GM12864 (cell line): ENCODE data around the gene SCYGR8.
"Not testable (repeated sequence)": the region's sequence is repeated elsewhere in the genome, so short reads cannot be mapped to it uniquely, and the experiment has no call there.

Experiments used
- DNase-seq: peaks from one replicate; pipeline ENCODE4 v3.0.0-alpha.2; 2011; ENCODE audit warnings: low read depth
- H3K4me3 ChIP-seq: 2 replicates; pipeline ENCODE4 v1.5.1; 2011; ENCODE audit warnings: mild to moderate bottlenecking, low read depth, low read length, control low read depth
- CTCF ChIP-seq: IDR thresholded peaks from 2 replicates; pipeline ENCODE4 v1.5.1; 2011; ENCODE audit warnings: low read depth, mild to moderate bottlenecking, moderate library complexity, low read length, control low read depth, inconsistent platforms; ENCODE audit errors: missing control alignments

SCYGR8 gene

GRCh38 chr2:227710986-227711385, 34.7 kb upstream of the SCYGR8 start:
- no peak for DNase-seq
- H3K4me3 ChIP-seq: no peak overlapping the region
- no peak for TF ChIP-seq CTCF

DNA sequence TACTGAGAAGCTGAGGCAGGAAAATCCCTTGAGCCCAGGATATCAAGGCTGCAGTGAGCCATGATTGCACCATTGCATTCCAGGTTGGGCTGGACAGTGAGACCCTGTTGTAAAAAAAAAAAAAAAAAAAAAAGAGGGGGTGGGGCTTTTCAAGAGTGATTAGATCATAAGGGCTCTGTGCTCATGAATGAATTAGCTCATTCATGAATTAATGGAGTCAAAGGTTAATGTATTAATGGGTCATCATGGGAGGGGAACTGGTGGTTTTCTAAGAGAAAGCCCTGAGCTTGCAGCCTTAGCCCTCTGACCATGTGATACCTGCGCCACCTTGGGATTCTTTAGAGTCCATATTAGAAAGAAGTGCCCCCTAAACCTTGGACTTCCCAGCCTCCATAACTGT, 32.4 kb upstream of the SCYGR8 start:
- no peak overlapping the region for H3K4me3 ChIP-seq
- no peak for DNase-seq
- no peak for TF ChIP-seq CTCF

DNA sequence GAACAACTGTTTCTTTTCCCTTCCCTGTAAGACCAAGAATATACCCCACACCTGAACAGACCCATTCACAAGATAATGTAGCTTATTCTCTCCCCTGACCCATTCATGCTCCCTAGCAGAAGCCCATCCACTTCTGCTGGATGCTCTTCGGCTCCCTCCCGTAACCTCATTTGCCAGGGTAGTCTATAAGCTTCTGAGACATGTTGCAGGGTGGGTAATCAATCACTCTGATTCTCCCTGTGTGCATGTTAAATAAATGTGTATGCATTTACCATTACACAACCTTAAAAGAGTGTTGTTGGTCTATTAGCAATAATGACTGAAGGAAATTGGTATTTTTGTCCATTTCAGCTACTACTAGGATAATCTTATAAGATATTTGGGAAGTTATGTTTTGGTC, 29.2 kb upstream of the SCYGR8 start:
- no peak overlapping the region for H3K4me3 ChIP-seq
- no peak for DNase-seq
- TF ChIP-seq CTCF: no peak

- TF ChIP-seq CTCF: no peak
- no peak for DNase-seq
- H3K4me3 ChIP-seq: no peak within 1 kb of the TSS
These were observed 27.8 kb upstream of the SCYGR8 start, which contains the start of gene SLC19A3 for GRCh38 chr2:227717687-227718567. Gene SLC19A3 (minus strand): TSS chr2:227718028. CDS start chr2:227702318, 15,710 bp downstream.

- TF ChIP-seq CTCF: no peak
- DNase-seq: no peak
- no peak overlapping the region for H3K4me3 ChIP-seq
These were observed 26.1 kb upstream of the SCYGR8 start for GRCh38 chr2:227719641-227720040.

DNA sequence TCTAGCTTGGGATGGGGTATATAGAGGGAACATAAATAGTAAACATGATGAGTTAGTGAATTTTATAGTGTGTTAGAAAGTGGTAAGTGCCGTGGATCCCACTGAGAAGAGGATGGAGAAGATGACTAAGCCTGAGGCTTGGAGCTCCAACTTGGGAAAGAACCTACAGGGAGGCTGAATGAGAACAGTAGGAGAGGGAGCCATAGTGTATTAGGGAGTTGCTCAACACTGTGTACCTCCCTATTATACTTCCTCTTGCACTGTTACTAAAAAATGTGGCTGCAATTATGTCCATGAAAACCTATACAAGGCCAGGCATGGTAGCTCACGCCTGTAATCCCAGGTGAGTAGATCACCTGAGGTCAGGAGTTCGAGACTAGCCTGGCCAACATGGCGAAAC, 25.0 kb upstream of the SCYGR8 start:
- H3K4me3 ChIP-seq: no peak overlapping the region
- no peak for TF ChIP-seq CTCF
- DNase-seq: no peak

GRCh38 chr2:227722821-227723220, 22.9 kb upstream of the SCYGR8 start:
- DNase-seq, H3K4me3 ChIP-seq: not testable (repeated sequence)
